ENCODE measurements around the gene SORCS1.

Gene SORCS1

GRCh38 chr10:106612381-106612780, 552.1 kb downstream of the SORCS1 start:
- Histone ChIP-seq H3K9me3 (ENCODE audit: low read length) (no peaks in the 10 kb centered on the region), H3K4me3 (ENCODE audit: low read depth, low read length, poor library complexity, severe bottlenecking) (no peak overlapping the region), H3K79me2 (ENCODE audit: insufficient read depth, low read length) (no peaks in the 10 kb centered on the region), H3K4me1 (ENCODE audit: insufficient read depth, low read length, severe bottlenecking) (no peaks in the 10 kb centered on the region), H3K36me3 (ENCODE audit: insufficient read depth, low read length) (no peaks in the 10 kb centered on the region), H3K9me2 (ENCODE audit: low read depth, low read length) (no peaks in the 10 kb centered on the region), H2AFZ (ENCODE audit: low read length) (no peak overlapping the region), H3K9ac (ENCODE audit: low read length) (no peak overlapping the region), H3K27ac (ENCODE audit: low read depth, low read length, poor library complexity, severe bottlenecking) (no peak overlapping the region), H3F3A (ENCODE audit: insufficient read depth, low read length) (no peaks in the 10 kb centered on the region), H4K20me1 (ENCODE audit: insufficient read depth, low read length) (no peaks in the 10 kb centered on the region), H3K27me3 (ENCODE audit: insufficient read depth, low read length) (no peaks in the 10 kb centered on the region), H3K4me2 (ENCODE audit: low read length) (no peak overlapping the region)
- TF ChIP-seq CTCF (IDR thresholded peaks at IDR 0.05; ENCODE audit: low read length), result no peak
- TF ChIP-seq EZH2 (IDR thresholded peaks at IDR 0.05; ENCODE audit: borderline replicate concordance, low read length), result no peak

GRCh38 chr10:106609470-106610266, 554.8 kb downstream of the SORCS1 start:
- Histone ChIP-seq H2AFZ (ENCODE audit: low read length) (no peak overlapping the region), H3K4me1 (ENCODE audit: insufficient read depth, low read length, severe bottlenecking) (no peaks in the 10 kb centered on the region), H3K36me3 (ENCODE audit: insufficient read depth, low read length) (no peaks in the 10 kb centered on the region)

DNA sequence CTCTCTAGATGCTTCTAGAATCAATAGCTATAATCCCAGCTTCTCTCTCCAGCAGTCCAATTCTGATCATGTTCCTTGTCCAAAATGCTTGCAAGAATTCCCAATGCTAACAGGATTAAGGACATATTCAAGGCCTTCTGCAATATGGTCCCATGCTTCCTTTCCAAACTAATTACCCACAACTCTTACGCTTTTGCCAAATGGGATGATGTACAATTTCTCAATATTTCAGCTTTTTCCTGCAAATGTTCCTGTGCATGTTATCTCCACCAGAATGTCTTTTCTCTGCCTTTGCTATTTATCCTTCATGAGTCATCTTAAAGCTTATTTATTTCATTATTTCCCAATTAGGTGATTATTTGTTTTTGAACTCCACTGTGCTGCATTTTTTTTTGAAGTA, 556.4 kb downstream of the SORCS1 start:
- TF ChIP-seq EZH2 (IDR thresholded peaks at IDR 0.05; ENCODE audit: borderline replicate concordance, low read length) (no peak), CTCF (IDR thresholded peaks at IDR 0.05; ENCODE audit: low read length) (no peak)
- H3K27me3 ChIP-seq (ENCODE audit: insufficient read depth, low read length), result no peaks in the 10 kb centered on the region
- H3K79me2 ChIP-seq (ENCODE audit: insufficient read depth, low read length), result no peaks in the 10 kb centered on the region
- no peaks in the 10 kb centered on the region for H4K20me1 ChIP-seq (ENCODE audit: insufficient read depth, low read length)
- H3K9me3 ChIP-seq (ENCODE audit: low read length), result no peaks in the 10 kb centered on the region
- no peaks in the 10 kb centered on the region for H3F3A ChIP-seq (ENCODE audit: insufficient read depth, low read length)
- no peak overlapping the region for H3K27ac ChIP-seq (ENCODE audit: low read depth, low read length, poor library complexity, severe bottlenecking)
- H3K4me1 ChIP-seq (ENCODE audit: insufficient read depth, low read length, severe bottlenecking), result no peaks in the 10 kb centered on the region
- H2AFZ ChIP-seq (ENCODE audit: low read length), result no peak overlapping the region
- no peak overlapping the region for H3K4me3 ChIP-seq (ENCODE audit: low read depth, low read length, poor library complexity, severe bottlenecking)
- H3K9me2 ChIP-seq (ENCODE audit: low read depth, low read length), result no peaks in the 10 kb centered on the region
- no peaks in the 10 kb centered on the region for H3K36me3 ChIP-seq (ENCODE audit: insufficient read depth, low read length)
- no peak overlapping the region for H3K4me2 ChIP-seq (ENCODE audit: low read length)
- no peak overlapping the region for H3K9ac ChIP-seq (ENCODE audit: low read length)

More at GRCh38 chr10:106609470-106610266, 554.8 kb downstream of the SORCS1 start:
- no peak overlapping the region for H3K27ac ChIP-seq (ENCODE audit: low read depth, low read length, poor library complexity, severe bottlenecking)
- no peak overlapping the region for H3K4me2 ChIP-seq (ENCODE audit: low read length)
- no peak overlapping the region for H3K4me3 ChIP-seq (ENCODE audit: low read depth, low read length, poor library complexity, severe bottlenecking)
- no peaks in the 10 kb centered on the region for H3K9me3 ChIP-seq (ENCODE audit: low read length)
- no peak for TF ChIP-seq EZH2 (IDR thresholded peaks at IDR 0.05; ENCODE audit: borderline replicate concordance, low read length)
- TF ChIP-seq CTCF (IDR thresholded peaks at IDR 0.05; ENCODE audit: low read length), result peak; percentile 39; the same call in 1 of the 2 replicates
- no peaks in the 10 kb centered on the region for H3K79me2 ChIP-seq (ENCODE audit: insufficient read depth, low read length)
- no peaks in the 10 kb centered on the region for H4K20me1 ChIP-seq (ENCODE audit: insufficient read depth, low read length)
- H3K27me3 ChIP-seq (ENCODE audit: insufficient read depth, low read length), result no peaks in the 10 kb centered on the region
- H3K9ac ChIP-seq (ENCODE audit: low read length), result no peak overlapping the region
- H3F3A ChIP-seq (ENCODE audit: insufficient read depth, low read length), result no peaks in the 10 kb centered on the region
- no peaks in the 10 kb centered on the region for H3K9me2 ChIP-seq (ENCODE audit: low read depth, low read length)
